ENCODE data around the gene JMJD4.

DNA sequence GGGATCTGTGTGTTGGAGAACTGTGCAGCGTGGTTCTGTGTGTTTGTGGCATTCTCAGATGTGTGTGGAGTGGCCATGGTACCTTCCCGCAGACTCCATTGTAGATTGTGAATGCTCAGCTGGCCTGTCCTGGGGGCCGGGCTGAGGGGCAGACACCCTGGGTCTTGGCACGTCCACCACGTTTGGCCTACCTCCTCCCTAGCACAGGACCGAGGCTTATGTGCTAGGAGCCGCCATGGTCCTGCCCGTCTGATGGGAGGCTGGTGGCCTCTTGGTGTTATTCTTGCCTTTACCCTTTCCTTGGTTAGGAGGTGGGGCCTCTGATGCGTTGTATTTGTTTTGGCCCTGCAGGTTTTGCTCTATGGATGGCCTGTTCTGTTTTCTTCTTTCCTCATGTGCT is 25.3 kb upstream of the JMJD4 start:
- TF ChIP-seq RAD21 (IDR thresholded peaks at IDR 0.05 in 1 of 2, conservative IDR thresholded peaks at IDR 0.05 in 1 of 2; ENCODE audit: low read depth in 2 of 2, low read length in 2 of 2) (no peak), POLR2A (IDR thresholded peaks at IDR 0.05; ENCODE audit: control extremely low read depth in 1 of 2, low read depth in 2 of 2, low read length in 2 of 2) (no peak), CTCF (IDR thresholded peaks at IDR 0.05; ENCODE audit: control extremely low read depth in 1 of 3, insufficient read depth in 1 of 3, low read depth in 1 of 3, low read length in 3 of 3) (no peak), GABPA (IDR thresholded peaks at IDR 0.05; ENCODE audit: borderline replicate concordance, insufficient read depth, low read length) (no peak), PHF8 (conservative IDR thresholded peaks at IDR 0.05; ENCODE audit: low read depth, low read length) (no peak), RBBP5 (IDR thresholded peaks at IDR 0.05; ENCODE audit: borderline replicate concordance, low read depth, low read length) (no peak), EP300 (IDR thresholded peaks at IDR 0.05; ENCODE audit: borderline replicate concordance in 1 of 2, low read depth in 2 of 2, low read length in 2 of 2) (no peak), SAP30 (IDR thresholded peaks at IDR 0.05; ENCODE audit: insufficient read depth, insufficient replicate concordance, low read length) (no peak), EZH2 (IDR thresholded peaks at IDR 0.05; ENCODE audit: low read depth, low read length, severe bottlenecking) (no peak), EGR1 (IDR thresholded peaks at IDR 0.05; ENCODE audit: borderline replicate concordance, low read depth, low read length) (no peak), CEBPB (IDR thresholded peaks at IDR 0.05; ENCODE audit: low read depth, low read length) (no peak), POLR2AphosphoS5 (IDR thresholded peaks at IDR 0.05; ENCODE audit: low read depth, low read length) (no peak)

Measured in H1 (cell line).